Nephron (organoid): ENCODE data around the gene DPP6.

Source experiments
- H3K27ac Mint-ChIP-seq, 3 experiments: 2 replicates each; pipeline ENCODE4 v1.8.0; 2020; ENCODE audit warnings: mixed read lengths in 3 of 3, mild to moderate bottlenecking in 2 of 3, moderate library complexity in 1 of 3
- H3K27me3 Mint-ChIP-seq: 2 replicates; pipeline ENCODE4 v1.8.0; 2021; ENCODE audit warnings: low read depth, mild to moderate bottlenecking, moderate library complexity, mixed read lengths
- H3K36me3 Mint-ChIP-seq: 2 replicates; pipeline ENCODE4 v1.8.0; 2020; ENCODE audit warnings: low read depth, mixed read lengths
- H3K4me1 Mint-ChIP-seq: 2 replicates; pipeline ENCODE4 v1.8.0; 2020; ENCODE audit warnings: mixed read lengths
- H3K4me3 Mint-ChIP-seq, 3 experiments: 2 replicates each; pipeline ENCODE4 v1.8.0; 2020; ENCODE audit warnings: mild to moderate bottlenecking in 3 of 3, mixed read lengths in 3 of 3, moderate library complexity in 2 of 3
- H3K9me3 Mint-ChIP-seq: 2 replicates; pipeline ENCODE4 v1.8.0; 2020; ENCODE audit warnings: mixed read lengths
- CTCF ChIP-seq, 3 experiments: fragments of 200-600 bp; sonication (generic); IDR thresholded peaks; one replicate each; pipeline ENCODE4 v1.5.0; 2021; ENCODE audit warnings: antibody characterized with exemption in 3 of 3; ENCODE audit not compliant: unreplicated experiment in 3 of 3

The DPP6 gene

GRCh38 chr7:154874409-154875113 is 822.4 kb downstream of the DPP6 start:
- no peaks in the 10 kb centered on the region for H3K36me3 Mint-ChIP-seq
- H3K4me3 Mint-ChIP-seq, result no peak overlapping the region
- H3K4me1 Mint-ChIP-seq, result no peaks in the 10 kb centered on the region
- no peak overlapping the region for H3K27ac Mint-ChIP-seq
- H3K9me3 Mint-ChIP-seq, result no peaks in the 10 kb centered on the region
- H3K27me3 Mint-ChIP-seq, result peaks cover 33% of the 10 kb centered on the region
- no peak for TF ChIP-seq CTCF (IDR thresholded peaks at IDR 0.05; ENCODE audit: unreplicated experiment in 3 of 3)

- TF ChIP-seq CTCF (IDR thresholded peaks at IDR 0.05; ENCODE audit: unreplicated experiment in 3 of 3), result no peak
- Mint-ChIP-seq H3K4me1 (peaks cover 5% of the 10 kb centered on the region), H3K27me3 (peaks cover 33% of the 10 kb centered on the region), H3K9me3 (no peaks in the 10 kb centered on the region), H3K4me3 (no peak overlapping the region), H3K27ac (no peak overlapping the region), H3K36me3 (no peaks in the 10 kb centered on the region)
These were observed 823.1 kb downstream of the DPP6 start for GRCh38 chr7:154875297-154875696.

DNA sequence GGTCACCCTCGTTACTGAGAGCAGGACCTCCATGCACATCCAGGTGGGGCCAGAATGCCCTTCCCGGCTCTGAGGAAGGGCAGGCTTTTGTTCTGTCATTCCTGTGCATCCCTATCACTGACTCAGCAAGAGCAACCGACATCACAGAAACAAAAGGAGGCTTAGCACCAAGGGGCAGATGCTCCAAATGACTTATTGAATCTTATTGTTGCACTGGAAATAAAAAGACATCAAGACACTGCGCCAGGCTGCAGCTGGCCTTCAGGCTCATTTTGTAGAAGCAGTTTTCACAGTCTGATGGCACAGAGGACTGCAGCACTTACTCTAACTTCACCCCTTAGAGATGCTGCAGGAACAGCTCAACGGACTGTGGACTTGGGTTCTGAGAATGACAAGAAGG is 824.3 kb downstream of the DPP6 start:
- Mint-ChIP-seq H3K4me1 (peaks cover 11% of the 10 kb centered on the region), H3K27ac (no peak overlapping the region), H3K4me3 (no peak overlapping the region), H3K27me3 (peaks cover 25% of the 10 kb centered on the region), H3K9me3 (no peaks in the 10 kb centered on the region), H3K36me3 (no peaks in the 10 kb centered on the region)
- TF ChIP-seq CTCF (IDR thresholded peaks at IDR 0.05; ENCODE audit: unreplicated experiment in 3 of 3), result no peak

DNA sequence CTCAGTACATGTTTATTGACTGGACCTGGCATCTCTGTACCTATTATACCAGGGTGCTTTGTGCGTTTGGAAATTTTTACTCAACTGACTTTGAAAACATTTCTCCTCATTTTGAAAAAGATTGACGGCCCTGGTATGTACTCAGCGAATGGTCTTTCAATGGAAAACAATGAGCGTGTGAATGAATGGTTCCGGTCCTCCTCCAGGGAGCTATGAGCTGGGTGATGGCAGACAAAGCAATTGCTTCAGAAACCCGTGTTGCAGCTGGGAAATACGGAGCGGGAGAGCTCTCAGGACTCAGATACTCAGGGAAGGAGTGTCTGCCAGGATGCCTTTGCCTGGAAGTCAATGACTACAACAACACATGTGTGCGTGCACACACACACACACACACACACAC is 824.8 kb downstream of the DPP6 start:
- peaks cover 11% of the 10 kb centered on the region for H3K4me1 Mint-ChIP-seq
- H3K27ac Mint-ChIP-seq, result no peak overlapping the region
- H3K27me3 Mint-ChIP-seq, result peaks cover 21% of the 10 kb centered on the region
- H3K9me3 Mint-ChIP-seq, result no peaks in the 10 kb centered on the region
- H3K4me3 Mint-ChIP-seq, result no peak overlapping the region
- H3K36me3 Mint-ChIP-seq, result no peaks in the 10 kb centered on the region
- TF ChIP-seq CTCF (IDR thresholded peaks at IDR 0.05; ENCODE audit: unreplicated experiment in 3 of 3), result no peak

DNA sequence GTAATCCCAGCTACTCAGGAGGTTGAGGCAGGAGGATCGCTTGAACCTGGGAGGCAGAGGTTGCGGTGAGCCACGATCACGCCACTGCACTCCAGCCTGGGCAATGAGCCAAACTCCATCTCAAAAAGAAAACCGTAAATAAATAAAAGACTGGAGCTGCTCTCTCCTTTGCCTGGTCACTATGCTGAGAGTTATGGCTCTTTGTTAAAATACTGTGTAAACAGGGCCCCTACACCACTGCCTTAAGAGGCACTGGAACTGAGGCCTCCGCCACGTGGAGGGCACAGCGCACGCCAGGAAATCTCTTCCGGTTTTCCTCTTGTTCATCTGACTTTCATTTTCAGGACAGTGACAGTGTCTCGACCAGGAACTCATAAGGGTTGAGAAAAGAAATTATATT is 827.4 kb downstream of the DPP6 start:
- TF ChIP-seq CTCF (IDR thresholded peaks at IDR 0.05; ENCODE audit: unreplicated experiment in 3 of 3), result no peak
- no peaks in the 10 kb centered on the region for H3K9me3 Mint-ChIP-seq
- peak overlapping the region; percentile 32 to 84 (median 69) for H3K27ac Mint-ChIP-seq
- H3K27me3 Mint-ChIP-seq, result peaks cover 14% of the 10 kb centered on the region
- H3K4me3 Mint-ChIP-seq, result no peak overlapping the region
- H3K4me1 Mint-ChIP-seq, result peaks cover 11% of the 10 kb centered on the region
- no peaks in the 10 kb centered on the region for H3K36me3 Mint-ChIP-seq

GRCh38 chr7:154880513-154880912 is 828.3 kb downstream of the DPP6 start:
- H3K27me3 Mint-ChIP-seq, result peaks cover 14% of the 10 kb centered on the region
- no peaks in the 10 kb centered on the region for H3K9me3 Mint-ChIP-seq
- no peaks in the 10 kb centered on the region for H3K36me3 Mint-ChIP-seq
- peak overlapping the region; percentile 21 to 43 (median 39) for H3K27ac Mint-ChIP-seq
- H3K4me3 Mint-ChIP-seq, result no peak overlapping the region
- TF ChIP-seq CTCF (IDR thresholded peaks at IDR 0.05; ENCODE audit: unreplicated experiment in 3 of 3), result no peak
- H3K4me1 Mint-ChIP-seq, result peaks cover 11% of the 10 kb centered on the region
